VCaP (cell line): ENCODE results near the gene IFITM10.

ENCODE experiments used
- H3K27ac ChIP-seq: fragments of 450-650 bp; 2 replicates; pipeline ENCODE4 v1.5.1; 2017
- CTCF ChIP-seq: fragments of 450-650 bp; conservative IDR thresholded peaks from 2 replicates; pipeline ENCODE4 v1.5.1; 2017; ENCODE audit warnings: mild to moderate bottlenecking, moderate library complexity

The IFITM10 gene

GRCh38 chr11:1755344-1755691 is 4.9 kb upstream of the IFITM10 start:
- TF ChIP-seq CTCF = no peak
- H3K27ac ChIP-seq = no peak overlapping the region

- no peak for TF ChIP-seq CTCF
These were observed 4.2 kb upstream of the IFITM10 start for GRCh38 chr11:1754376-1755150.

DNA sequence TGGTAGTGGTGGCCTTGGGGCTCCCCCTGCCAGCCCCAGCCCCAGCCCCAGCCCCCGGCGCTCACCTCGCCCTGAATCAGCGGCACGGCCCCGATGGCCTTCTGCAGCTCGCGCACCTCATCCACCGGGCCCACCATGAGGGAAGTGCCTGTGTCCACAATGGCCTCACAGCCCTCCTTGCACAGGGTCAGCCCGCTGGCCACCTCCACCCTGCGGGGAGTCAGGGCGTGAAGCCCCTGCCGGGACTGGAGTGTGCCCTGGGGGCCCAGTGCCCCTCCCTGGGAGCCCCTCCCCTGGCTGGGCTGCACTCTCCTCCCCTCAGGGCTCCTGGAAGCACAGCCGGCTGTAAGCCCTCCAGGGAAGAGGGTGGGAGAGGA is 3.5 kb upstream of the IFITM10 start:
- TF ChIP-seq CTCF = no peak
- H3K27ac ChIP-seq = no peak overlapping the region

More at GRCh38 chr11:1754376-1755150, 4.2 kb upstream of the IFITM10 start:
- no peak overlapping the region for H3K27ac ChIP-seq

- no peak for TF ChIP-seq CTCF
- H3K27ac ChIP-seq = no peak overlapping the region
These were observed 3.0 kb upstream of the IFITM10 start for GRCh38 chr11:1753229-1753928.

GRCh38 chr11:1752907-1753228 is 2.5 kb upstream of the IFITM10 start:
- TF ChIP-seq CTCF = no peak
- no peak overlapping the region for H3K27ac ChIP-seq

DNA sequence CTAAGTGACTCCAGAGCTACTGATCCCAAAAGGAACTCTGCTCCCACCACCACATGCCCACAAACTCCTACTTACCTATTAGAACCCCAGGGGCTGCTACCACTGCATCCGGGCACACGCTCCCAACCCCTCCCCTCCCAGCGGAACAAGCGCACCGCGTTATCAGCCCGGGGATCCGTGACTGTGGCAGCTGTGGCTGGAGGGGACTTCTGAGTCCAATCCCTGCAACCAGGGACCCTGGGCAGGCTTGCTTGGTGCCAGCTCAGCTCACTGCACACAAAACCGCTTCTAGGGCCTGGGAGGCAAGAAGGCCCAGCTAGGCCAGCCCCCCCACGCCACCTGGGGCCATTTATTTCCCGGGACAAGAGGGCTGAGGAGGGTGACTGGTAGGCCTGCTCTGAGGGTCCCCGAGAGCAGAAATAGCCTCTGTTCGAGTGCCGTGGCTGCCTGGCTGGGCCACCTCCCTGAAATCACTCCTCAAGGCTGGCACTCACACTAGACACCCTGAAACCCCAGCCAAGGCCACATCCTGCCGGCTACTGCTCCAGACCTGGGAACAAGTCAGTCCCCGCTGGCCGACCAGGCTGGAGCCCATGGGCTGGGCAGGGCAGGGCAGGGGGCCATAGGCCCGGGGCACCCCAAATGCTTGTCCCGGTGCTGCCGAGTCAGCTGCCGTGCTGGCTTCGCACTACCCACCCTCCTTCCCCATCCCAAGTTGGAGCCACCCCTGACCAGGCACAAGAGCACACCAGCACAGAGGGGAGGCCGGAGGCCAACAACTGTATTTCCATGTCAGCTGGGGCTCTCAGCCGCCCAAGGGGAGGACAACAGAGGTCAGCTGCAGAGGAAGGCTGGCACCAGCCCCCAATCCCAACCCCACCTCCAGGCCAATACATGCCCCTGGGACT is 1.9 kb upstream of the IFITM10 start:
- H3K27ac ChIP-seq = no peak overlapping the region
- TF ChIP-seq CTCF = no peak

DNA sequence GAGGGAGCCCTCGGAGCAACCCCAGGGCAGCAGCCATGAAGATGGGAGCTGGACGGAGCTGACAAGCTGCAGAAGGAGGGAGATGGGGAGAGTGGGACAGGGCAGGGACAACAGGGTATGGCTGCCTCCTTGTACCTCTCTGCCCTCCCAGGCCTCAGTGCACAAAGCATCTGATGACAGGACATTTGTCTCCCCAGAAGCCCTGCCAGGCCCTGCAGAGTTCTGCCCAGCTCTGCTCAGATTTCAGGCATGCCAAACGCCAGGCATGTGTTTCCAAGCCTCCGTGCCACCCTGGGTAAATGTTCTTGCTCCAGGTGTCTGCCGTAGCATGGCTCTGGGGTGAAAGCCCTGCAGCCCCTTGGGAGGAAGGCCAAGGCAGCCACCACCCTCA is 1.1 kb upstream of the IFITM10 start:
- TF ChIP-seq CTCF = no peak
- no peak overlapping the region for H3K27ac ChIP-seq
